HG03064 (cell line): ENCODE results near the gene GNAL.
A peak's percentile ranks its signal among the peaks of the same experiment; 100 is the strongest.

Experiments
- ATAC-seq: cut with Tn5 transposase; IDR thresholded peaks from one replicate; pipeline ENCODE4 v1.9.1; 2021; ENCODE audit warnings: low read depth; ENCODE audit not compliant: unreplicated experiment

Gene GNAL

DNA sequence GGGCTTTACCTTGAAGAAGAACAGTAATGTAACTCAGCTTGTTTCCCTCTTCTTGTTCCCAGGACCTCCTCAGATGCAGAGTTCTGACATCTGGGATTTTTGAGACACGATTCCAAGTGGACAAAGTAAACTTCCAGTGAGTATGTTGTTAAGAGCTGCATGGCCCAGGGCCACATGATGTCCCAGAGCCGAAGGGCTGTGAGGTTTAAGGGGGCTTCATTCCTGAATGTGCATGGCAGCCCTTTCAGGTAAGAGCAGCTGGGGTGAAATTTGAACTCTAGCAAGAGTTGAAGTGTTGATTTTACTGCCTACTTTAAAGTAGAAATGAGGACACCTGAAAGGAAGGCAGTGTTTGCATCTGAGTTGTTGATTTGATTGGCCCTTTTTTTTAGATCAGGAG is 175.4 kb downstream of the GNAL start:
- no peak for ATAC-seq

DNA sequence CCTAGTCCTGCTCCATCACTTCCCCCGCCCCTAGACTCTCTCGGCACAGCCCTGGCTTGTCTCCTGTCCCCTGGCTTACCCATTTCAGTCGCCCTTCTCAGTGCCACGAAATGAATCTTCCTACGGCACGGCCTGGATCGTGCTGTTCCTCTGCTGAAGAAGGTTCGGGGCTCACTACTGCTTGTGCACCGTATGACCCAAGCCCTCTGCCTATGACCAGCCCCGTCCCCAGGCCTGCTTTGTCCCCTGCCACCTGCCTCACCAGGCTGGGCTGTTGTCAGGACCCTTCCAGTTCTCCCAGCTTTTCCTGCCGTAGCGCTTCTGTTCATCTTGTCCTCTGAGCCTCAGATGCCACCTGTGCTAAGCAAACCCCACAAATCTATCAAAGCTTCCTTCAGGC is 176.0 kb downstream of the GNAL start:
- no peak for ATAC-seq

GRCh38 chr18:11866329-11866728 is 177.3 kb downstream of the GNAL start:
- ATAC-seq: no peak

- no peak for ATAC-seq
Measured at GRCh38 chr18:11866764-11867163, 177.7 kb downstream of the GNAL start.

DNA sequence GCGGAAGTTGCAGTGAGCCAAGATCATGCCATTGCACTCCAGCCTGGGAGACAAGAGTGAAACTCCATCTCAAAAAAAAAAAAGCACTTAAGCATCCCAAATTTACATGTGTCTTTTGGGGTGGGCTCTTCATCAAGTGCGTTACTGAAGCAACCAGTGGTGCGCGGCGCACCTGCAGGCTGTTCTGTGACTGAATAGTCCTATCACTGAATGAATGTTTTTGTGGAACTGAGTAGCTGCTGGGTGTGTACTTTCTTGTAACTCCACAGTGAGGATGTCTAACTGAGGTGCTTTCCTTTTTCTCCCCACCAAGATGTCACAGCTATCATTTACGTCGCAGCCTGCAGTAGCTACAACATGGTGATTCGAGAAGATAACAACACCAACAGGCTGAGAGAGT is 179.2 kb downstream of the GNAL start:
- ATAC-seq: no peak

DNA sequence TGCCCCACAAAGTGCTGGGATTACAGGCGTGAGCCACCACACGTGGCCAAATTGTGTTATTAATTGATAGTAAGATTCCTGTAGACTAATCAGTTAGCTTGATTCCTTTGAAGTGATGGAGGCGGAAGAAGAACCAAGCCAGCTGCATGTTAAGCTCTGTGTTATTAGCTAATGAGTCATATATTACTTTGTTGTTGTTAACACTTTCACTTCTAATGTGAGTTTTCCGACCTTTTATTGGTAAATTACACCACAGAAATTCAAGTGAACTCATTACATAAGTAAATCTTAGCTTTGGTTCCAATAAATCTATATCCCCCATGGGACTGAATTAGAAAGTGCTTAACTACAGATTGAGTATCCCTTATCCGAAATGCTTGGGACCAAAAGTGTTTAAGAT is 182.4 kb downstream of the GNAL start:
- ATAC-seq: no peak

DNA sequence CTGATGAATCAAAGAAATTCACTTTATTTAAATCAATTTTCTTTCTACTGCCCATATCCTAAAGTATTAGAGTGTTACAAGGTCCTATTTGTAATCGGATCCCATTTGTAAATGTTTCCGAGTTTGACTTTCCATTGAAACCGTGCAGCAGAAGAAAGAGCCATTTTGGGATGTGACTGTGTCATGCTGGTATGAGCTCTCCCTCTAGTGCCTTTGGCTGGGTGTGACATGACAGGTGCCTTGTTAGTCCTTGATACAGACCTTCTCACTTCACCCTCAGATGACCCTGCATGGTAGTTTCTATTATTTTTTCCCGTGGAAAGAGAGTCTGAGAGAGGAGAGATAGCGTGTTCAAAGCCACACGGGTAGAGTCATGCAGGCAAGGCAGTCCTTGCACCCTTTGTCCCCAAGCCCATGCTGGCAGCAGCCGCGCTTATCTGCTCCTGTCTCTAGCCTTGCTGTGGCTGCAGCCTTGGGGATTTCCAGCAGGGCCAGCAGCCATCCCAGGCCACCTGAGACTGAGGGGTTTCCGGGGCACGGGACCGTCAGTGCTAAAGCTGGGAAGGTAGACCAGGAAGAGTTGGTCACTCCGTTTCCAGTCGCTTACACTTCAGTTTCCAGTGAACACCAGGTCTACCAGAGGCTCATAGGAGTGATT is 183.5 kb downstream of the GNAL start:
- ATAC-seq: no peak

DNA sequence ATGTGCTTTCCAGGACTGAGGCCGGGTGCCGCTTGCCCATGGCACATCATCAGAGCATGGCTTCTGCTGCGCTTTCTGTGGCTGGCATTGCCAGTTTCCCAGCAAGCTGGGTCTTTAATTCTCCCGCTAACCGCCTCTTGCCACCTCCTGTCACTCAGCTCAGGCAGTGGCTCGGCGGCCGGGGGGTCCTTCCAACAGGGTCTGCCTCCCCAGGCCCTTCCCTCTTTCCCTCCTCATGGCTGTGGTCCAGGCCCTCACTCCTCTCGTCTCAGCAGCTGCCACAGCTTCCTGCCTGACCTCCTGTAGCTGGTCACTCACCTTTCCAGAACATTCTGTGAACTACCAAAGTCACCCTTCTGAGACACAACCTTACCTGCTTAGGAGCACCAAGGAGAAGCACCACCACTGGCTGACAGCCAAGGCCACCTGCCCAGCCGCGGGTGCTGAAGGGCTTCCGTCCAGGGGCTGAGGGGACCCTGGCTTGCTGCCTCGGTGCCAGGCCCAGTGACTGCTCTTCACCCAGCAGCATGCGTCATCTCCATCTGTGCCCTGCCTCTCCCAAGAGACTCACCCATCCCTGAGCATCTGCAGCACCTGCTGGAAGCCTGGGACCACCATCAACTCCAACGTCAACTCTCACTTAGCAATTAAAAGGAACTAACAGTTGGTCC is 184.7 kb downstream of the GNAL start:
- ATAC-seq: no peak

DNA sequence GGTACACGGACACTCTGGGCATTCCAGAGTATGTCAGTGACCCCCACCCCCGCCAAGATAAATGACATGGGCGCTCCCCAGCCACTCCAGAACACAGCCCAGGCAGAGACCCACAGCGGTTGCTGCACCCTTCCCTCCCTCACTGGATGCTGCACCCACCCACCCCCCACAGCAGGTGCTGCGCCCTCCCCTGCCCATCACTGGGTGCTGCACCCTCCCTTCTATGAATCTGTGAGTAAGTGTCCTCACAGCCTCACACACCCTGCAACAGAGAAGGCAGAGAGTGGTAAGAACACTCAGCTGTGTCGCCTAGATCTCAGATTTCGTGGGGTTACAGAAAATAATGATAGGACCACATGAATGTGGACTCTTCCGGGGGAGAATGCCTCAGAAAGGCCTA is 185.6 kb downstream of the GNAL start:
- no peak for ATAC-seq

DNA sequence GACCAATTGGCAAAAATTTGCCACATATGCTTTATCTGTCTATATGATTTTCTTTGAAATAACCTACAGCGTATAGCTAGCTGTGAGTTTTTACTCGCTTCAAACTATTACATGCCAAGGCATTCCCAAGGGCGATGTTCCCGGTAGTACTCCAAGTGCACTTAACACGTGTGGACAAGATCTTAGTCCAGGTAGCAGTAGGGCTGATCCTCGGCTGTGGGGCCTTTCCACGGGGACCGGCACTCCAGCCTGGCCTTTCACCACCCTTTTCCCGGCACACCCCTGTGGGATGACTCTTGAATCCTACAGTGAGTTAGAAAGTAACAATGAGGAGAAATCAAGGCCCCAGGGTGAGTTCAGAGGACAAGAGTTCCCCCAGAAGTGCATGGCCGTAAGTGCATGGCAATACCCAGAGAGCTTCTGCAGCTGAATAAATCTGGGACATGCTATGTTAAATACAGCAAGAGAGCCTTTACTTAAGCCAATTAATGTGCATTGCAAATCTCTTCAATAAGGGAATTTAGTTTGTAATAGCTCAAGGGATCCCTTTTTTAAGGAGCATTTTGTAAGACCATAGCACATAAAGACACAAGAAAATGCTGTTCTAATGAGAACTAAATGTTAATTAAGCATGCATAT is 188.6 kb downstream of the GNAL start:
- ATAC-seq: no peak

DNA sequence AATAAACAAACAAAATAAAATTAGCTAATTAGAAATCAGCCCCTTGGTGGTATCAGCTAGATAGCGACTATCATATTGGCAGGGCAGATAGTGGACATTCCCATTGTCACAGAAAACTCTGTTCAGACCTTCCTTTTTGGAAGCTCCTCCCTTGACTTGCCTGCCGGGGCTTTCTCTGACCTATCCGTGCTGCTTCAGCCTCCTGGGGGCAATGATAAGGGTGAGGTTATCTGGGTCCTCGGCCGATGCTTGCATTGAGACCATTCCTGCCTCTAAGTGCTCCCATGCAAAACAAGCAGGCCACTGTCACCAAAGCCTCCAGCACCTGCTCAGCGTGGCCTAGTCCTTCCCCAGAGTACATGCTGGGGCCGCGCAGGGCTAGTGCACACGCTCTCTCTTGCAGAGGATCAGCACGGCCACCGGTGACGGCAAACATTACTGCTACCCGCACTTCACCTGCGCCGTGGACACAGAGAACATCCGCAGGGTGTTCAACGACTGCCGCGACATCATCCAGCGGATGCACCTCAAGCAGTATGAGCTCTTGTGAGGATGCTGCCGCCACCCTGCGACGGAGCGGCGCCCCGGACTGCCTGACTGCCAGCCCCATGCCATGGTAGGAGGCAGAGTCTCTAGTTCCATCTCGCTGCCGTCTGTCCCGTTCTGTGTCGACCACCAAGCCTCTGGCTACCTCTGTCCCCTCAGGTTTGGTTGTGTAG is 191.7 kb downstream of the GNAL start:
- ATAC-seq: no peak

DNA sequence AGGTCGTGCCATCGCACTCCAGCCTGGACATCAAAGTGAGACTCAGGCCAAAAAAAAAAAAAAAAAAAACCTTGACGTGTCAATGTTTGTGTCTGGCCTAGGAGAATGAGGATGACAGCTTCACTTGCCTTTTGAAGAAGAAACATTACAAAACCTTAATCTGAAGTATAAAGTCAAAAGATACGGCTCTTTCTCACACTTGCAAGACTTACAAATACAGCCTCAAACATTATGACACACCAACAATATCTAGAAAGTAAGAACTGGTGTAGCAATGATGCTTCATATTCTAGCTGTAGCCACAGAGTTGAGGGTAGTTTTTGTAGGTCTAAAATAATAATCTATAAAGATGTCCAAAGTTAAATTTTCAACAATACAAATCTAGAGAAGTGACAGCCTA is 193.6 kb downstream of the GNAL start:
- no peak for ATAC-seq

- ATAC-seq: peak; percentile 71
Measured at GRCh38 chr18:11883153-11883552, 194.1 kb downstream of the GNAL start.

- no peak for ATAC-seq
Measured at GRCh38 chr18:11884396-11885030, 195.4 kb downstream of the GNAL start.

GRCh38 chr18:11885278-11885947 is 196.3 kb downstream of the GNAL start:
- no peak for ATAC-seq

DNA sequence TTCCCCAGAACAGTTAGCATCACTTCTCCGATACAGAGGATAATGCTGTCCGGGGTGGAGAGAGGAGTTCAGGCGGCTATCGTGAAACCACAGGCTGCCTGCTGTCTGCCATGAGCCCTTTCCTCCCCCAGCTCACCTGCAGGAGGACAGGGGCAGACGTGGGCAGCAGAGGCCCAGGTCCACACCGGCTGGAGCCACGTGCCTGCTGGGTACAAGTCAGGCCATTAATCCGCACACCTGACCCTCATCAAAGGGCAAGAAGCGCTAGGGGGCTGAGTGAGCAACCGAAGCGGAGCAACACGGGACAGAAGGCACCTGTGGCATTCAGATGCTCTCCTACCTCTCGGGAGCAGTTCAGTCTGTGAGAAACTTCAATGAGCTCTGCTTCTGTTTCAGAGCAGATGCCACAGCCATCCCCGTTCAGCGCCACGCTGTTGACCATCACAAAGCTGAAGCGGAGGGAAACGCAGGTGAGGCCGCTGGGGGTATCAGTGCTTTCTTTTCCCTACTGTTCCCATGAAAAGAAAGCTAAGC is 197.6 kb downstream of the GNAL start:
- no peak for ATAC-seq

DNA sequence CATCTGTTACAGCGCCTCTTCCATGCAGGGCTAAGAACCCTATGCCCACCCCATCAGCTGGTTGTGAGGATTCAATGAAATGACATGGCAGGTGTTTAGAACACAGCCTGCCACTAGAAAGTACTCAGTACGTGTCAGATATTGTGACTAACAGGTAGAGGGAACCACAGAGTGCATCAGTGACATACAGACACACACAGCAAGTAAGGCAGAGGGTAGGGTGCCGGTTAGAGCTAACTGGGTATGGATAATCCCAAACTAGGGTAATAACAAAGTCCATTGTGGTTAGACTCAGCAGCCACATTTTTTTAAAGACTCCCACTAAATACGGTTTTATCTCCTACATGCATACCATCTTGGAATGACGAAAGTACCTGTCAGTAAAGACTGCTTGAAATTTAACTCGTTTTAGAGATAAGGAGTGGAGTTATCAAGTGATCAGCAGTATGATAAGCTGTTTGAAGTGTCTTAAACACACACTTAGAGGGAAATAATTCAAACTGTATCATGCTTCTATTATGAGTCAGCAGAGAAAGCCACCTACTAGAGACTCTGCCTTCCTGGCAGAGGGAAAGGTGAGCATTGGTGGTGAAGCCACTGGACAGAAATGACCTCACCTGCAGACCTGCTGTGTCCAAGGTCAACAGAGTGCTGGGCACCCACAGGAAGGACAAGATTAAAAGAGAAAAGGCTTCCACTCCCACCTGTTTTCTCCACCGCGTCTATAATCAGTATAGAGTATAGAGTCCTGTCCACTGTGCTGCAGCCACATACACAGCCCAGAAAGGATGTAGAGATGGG is 198.5 kb downstream of the GNAL start:
- ATAC-seq: no peak

GRCh38 chr18:11888726-11889125 is 199.7 kb downstream of the GNAL start:
- ATAC-seq: no peak

DNA sequence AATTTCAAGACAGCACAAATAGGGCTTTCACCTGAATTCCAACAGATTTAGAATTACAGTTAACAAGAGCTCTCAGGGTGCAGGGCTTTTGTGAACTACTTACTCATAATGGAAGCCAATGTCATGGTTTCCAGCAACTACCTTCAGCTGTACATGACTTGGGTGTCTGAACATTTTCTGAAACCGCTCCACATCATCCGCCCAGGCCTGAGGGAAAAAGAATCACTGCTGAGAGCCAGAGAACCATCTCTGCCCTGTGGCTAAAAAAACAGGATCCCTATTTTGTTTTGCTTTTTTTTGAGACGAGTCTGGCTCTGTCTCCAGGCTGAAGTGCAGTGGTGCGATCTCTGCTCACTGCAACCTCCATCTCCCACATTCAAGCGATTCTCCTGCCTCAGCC is 200.2 kb downstream of the GNAL start:
- ATAC-seq: no peak
